Jurkat, Clone E6-1 (cell line): Measurements from ENCODE around the gene SLC6A3. TPM values are rescaled to one million over a fixed set of nuclear protein-coding genes. Genes with fewer than 3 reads are reported as not detected.

ENCODE experiments used
- DNase-seq: peaks from one replicate; pipeline ENCODE4 v3.0.0-alpha.2; 2011; ENCODE audit warnings: low read depth, low spot score
- H3K4me3 ChIP-seq: 2 replicates; pipeline ENCODE4 v1.5.1; 2011; ENCODE audit warnings: mild to moderate bottlenecking, low read length, control low read depth, moderate library complexity
- polyA plus RNA-seq: library from polyadenylated mRNA; unstranded; fragments of >200 nt; gene quantifications from one replicate; pipeline ENCODE4 v1.2.1, GENCODE V29; 2012; ENCODE audit warnings: missing spikeins; ENCODE audit not compliant: insufficient read length, insufficient read depth

The SLC6A3 gene
- polyA plus RNA-seq, result not detected

GRCh38 chr5:1445313-1445688 lies at the start of gene SLC6A3:
Gene SLC6A3, minus strand, starts transcription at chr5:1445440. Its CDS starts 2,243 bp downstream, at chr5:1443197.
- no peak within 1 kb of the TSS for H3K4me3 ChIP-seq
- DNase-seq, result no peak

GRCh38 chr5:1493941-1494340 lies 48.7 kb upstream of the SLC6A3 start:
- no peak for DNase-seq
- H3K4me3 ChIP-seq, result no peak overlapping the region

GRCh38 chr5:1493413-1493812 lies 48.2 kb upstream of the SLC6A3 start:
- DNase-seq, result no peak
- H3K4me3 ChIP-seq, result no peak overlapping the region

GRCh38 chr5:1492757-1493156 lies 47.5 kb upstream of the SLC6A3 start:
- H3K4me3 ChIP-seq, result no peak overlapping the region
- no peak for DNase-seq

GRCh38 chr5:1490376-1490775 lies 45.1 kb upstream of the SLC6A3 start:
- DNase-seq, result no peak
- H3K4me3 ChIP-seq, result no peak overlapping the region

- no peak for DNase-seq
- H3K4me3 ChIP-seq, result no peak overlapping the region
Measured at GRCh38 chr5:1489754-1490153, 44.5 kb upstream of the SLC6A3 start.

GRCh38 chr5:1488882-1489680 lies 43.8 kb upstream of the SLC6A3 start:
- H3K4me3 ChIP-seq, result no peak overlapping the region
- no peak for DNase-seq

GRCh38 chr5:1487079-1487764 lies 42.0 kb upstream of the SLC6A3 start:
- no peak overlapping the region for H3K4me3 ChIP-seq
- no peak for DNase-seq

GRCh38 chr5:1486271-1486670 lies 41.0 kb upstream of the SLC6A3 start:
- no peak overlapping the region for H3K4me3 ChIP-seq
- DNase-seq, result no peak

GRCh38 chr5:1485579-1486118 lies 40.4 kb upstream of the SLC6A3 start:
- DNase-seq, result no peak
- H3K4me3 ChIP-seq, result no peak overlapping the region

GRCh38 chr5:1484730-1485578 lies 39.7 kb upstream of the SLC6A3 start:
- DNase-seq, result no peak

GRCh38 chr5:1483856-1484729 lies 38.9 kb upstream of the SLC6A3 start:
- no peak overlapping the region for H3K4me3 ChIP-seq
- DNase-seq, result no peak

More at GRCh38 chr5:1484730-1485578, 39.7 kb upstream of the SLC6A3 start:
- H3K4me3 ChIP-seq, result no peak overlapping the region

GRCh38 chr5:1483064-1483463 lies 37.8 kb upstream of the SLC6A3 start:
- DNase-seq, result no peak
- H3K4me3 ChIP-seq, result no peak overlapping the region

- no peak overlapping the region for H3K4me3 ChIP-seq
Measured at GRCh38 chr5:1481959-1482331, 36.7 kb upstream of the SLC6A3 start.

GRCh38 chr5:1481266-1481958 lies 36.2 kb upstream of the SLC6A3 start:
- DNase-seq, result no peak
- no peak overlapping the region for H3K4me3 ChIP-seq

More at GRCh38 chr5:1481959-1482331, 36.7 kb upstream of the SLC6A3 start:
- no peak for DNase-seq

- no peak for DNase-seq
- H3K4me3 ChIP-seq, result no peak overlapping the region
Measured at GRCh38 chr5:1480806-1481205, 35.6 kb upstream of the SLC6A3 start.

- no peak for DNase-seq
- no peak overlapping the region for H3K4me3 ChIP-seq
Measured at GRCh38 chr5:1480217-1480616, 35.0 kb upstream of the SLC6A3 start.

GRCh38 chr5:1479581-1480188 lies 34.4 kb upstream of the SLC6A3 start:
- no peak overlapping the region for H3K4me3 ChIP-seq
- DNase-seq, result no peak
